M059J (cell line): ENCODE results near the gene TSHB. TPM values are rescaled to one million over a fixed set of nuclear protein-coding genes. Genes with fewer than 3 reads are reported as not detected.

Experiments
- DNase-seq: peaks from one replicate; pipeline ENCODE4 v3.0.0-alpha.2; 2012; ENCODE audit warnings: low read depth
- total RNA-seq: library from RNA; depleted of rRNA; stranded (reverse); fragments of >200 nt; shearing (Covaris generic); gene quantifications from 2 replicates; pipeline ENCODE4 v1.2.3, GENCODE V29; 2014

The TSHB gene
- total RNA-seq, 1 experiment from 2014 or later = not detected

GRCh38 chr1:115059316-115059715, 29.7 kb downstream of the TSHB start:
- DNase-seq = no peak

- DNase-seq = no peak
Measured at GRCh38 chr1:115060501-115060900, 30.9 kb downstream of the TSHB start.

DNA sequence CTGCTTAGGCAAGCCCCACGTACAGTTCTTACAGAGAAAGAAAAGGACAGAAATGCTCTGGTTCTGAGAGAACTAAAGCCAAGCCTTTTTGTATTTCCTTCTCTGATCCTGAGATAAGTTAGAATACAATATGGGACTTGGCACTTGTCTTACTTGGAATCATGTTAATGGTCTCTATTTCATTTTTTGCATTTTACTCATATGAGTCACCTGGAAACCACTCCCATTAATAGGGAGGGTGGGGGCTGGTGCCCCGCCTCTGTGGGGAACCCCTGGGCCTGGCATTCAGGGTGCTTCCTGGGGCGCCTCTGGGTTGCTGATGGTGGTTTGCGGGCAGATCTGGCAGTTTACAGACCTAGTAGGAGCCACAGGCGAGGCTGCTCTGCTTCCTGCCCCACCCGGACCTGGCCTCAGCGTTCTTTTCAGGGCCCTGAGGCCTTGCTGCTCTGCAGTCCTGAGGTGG, 32.9 kb downstream of the TSHB start:
- DNase-seq = peak; percentile 98

DNA sequence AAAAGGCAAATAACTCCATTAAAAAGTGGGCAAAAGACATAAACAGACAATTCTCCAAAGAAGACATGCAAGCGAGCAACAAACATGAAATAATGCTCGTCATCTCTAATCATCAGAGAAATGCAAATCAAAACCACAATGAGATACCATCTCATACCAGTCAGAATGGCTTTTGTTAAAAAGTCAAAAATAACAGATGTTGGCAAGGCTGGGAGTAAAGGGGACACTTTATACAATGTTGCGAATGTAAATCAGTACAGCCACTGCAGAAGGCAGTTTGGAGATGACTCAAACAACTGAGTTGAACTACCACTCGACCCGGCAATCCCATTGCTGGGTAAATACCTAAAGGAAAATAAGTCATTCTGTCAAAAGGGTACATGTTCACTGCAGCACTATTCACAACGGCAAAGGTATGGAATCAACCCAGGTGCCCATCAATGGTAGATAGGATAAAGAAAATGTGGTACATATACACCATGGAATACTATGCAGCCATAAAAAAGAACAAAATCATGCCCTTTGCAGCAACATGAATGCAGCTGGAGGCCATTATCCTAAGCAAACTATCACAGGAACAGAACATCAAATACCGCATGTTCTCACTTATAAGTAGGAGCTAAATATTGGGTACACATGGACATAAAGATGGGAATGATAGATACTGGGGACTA, 33.7 kb downstream of the TSHB start:
- DNase-seq = peak; percentile 93

DNA sequence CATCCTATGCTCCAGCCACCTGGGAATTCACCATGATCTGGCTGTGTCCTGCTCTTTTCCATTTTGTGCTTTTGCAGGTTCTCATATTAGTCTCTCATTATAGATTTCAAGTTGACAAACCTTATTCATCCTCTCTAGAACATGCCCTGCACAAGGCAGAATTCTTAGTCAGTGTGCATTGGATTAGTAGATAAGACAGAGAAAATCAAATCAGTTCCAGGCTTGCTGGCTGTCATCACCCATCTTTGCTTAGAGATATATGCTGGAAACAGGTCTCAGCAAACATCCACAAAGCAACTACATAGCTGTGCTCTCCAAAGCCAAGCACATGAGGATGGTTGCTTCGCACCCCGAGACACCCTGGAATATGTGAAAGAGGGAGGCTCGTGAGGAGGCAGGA, 34.8 kb downstream of the TSHB start:
- no peak for DNase-seq

- DNase-seq = peak; percentile 54
Measured at GRCh38 chr1:115065021-115065420, 35.4 kb downstream of the TSHB start.

DNA sequence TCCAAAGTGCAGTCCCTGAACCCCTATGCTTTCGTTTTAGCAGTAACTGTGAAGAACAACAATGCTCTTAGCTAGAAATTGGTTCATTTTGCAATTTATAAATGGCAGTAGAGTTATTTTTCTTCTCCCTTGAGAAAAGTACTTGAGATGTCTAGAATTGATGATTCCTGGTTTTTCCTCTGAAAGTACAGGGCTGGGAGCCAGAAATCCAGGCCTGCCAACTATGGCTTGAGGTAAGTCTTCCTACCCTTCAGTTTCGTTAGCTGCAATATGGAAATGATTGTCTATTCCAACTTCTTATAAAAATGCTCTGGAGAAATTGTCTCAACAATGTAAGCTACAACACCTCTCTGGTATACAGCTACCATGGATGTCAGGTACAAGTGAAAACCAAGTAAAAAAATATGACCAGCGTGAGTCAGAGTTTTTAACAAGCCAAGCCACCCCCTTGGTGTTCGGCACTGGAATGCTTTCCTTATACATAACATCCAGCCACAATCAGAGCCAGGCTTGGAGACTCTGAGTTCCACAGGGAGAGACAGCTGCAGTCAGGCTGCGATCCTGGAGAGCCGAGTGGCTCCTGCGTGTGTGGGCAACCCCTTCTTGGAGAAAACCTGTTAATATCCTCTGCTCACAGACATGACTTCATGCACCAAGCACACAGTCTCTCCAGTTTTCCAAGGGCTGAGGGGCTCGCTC, 37.7 kb downstream of the TSHB start:
- DNase-seq = peak; percentile 94

DNA sequence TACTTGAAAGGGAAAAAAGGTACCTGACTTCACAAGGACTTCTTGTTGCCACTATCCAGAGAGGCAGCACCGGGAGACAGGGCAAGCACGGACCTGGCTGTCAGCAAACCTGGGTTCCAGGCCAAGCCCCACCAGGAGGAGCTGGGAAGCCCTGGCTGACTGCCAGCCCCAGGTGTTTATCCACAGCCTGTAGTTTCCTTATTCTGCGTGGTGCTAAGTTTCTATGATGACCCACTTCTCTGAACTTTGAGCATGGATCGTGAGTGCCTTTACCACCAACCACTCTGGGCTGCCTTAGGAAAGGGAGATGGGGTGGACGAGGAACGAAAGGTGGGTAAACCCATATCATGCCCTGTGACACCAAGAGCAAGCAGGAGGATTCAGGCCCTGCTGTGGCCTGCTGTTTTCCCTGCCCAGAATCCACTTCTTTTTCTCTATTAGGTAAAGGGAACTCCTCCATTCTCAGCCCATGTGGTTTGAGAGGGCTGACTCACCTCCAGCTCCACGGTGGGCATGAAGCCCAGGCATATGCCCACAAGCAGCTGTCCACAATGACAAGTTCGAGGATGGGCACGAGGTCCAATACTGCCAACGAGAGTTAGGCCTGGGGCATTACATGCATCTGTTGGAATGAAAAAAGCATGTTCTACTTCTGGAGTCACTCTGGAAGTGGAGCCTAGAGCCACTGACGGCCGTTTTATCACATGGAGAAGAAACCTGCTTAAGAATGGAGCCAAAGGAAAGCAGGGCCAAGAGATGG, 39.4 kb downstream of the TSHB start:
- DNase-seq = peak; percentile 97

GRCh38 chr1:115069659-115070308, 40.2 kb downstream of the TSHB start:
- DNase-seq = peak; percentile 57

DNA sequence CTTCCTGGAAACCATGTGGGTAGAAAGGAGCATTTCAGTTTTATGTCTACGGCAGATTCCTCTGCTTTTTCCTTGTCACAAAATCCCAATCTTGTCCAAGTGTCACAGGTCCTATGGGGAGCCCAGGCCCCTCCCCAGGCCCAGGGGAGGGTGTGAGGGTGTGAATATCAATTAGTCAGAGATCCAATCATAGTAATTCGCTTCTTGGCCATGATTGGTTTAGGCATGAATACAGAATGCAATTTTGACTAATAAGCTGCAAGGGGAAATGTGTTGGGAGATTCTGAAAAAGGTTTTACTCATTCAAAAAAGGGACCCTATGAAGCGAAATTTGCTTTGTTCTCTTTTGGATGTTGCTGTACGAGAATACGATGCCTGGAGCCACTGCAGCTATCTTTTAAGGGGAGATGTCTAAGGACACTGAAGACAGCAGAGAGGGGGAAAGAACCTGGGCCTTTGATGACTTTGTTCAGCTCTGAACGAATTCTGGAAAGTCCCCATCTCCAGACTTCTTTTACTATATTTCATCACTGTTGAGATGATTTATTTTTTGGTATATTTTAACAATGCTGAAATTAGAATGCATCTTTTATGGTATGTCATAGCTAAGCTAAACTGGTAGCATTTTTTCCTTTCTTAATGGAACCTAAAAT, 41.5 kb downstream of the TSHB start:
- DNase-seq = no peak

DNA sequence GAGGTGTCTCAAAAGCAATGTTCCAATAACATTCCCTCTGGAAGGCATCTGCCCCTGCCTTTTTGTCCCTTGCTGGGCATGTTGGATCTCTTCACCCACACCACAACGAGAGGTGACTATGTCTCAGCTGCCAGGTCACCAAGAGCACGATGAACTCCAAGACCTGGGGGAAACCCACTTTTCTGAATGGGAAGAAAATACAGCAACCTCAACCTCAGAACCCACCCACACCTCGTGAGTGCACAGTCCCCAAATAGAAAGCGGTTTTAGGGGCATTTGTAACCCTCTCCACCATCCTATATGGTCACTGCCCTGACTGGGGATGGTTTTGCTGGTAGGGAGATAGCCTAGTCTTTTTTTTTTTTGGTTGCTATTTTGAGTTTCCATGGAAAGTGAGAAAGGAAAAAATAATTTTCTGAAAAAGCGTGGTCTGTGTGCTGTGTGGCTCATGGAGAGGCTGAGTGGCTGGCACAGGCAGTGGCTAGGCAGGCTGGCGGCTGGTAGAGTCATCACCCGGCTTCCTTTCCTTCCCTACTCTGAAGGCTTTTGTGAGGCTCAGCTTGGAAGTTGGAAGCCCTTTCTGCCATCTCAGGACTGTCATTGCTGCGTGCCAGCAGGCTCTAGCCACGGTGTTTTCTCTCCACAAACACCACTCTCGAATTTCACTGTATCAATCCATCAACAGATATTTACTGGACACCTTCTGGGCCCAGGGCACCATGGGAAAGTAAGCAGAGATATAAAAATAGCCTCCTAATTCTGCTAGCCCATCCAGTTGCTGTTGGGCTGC, 43.9 kb downstream of the TSHB start:
- no peak for DNase-seq

DNA sequence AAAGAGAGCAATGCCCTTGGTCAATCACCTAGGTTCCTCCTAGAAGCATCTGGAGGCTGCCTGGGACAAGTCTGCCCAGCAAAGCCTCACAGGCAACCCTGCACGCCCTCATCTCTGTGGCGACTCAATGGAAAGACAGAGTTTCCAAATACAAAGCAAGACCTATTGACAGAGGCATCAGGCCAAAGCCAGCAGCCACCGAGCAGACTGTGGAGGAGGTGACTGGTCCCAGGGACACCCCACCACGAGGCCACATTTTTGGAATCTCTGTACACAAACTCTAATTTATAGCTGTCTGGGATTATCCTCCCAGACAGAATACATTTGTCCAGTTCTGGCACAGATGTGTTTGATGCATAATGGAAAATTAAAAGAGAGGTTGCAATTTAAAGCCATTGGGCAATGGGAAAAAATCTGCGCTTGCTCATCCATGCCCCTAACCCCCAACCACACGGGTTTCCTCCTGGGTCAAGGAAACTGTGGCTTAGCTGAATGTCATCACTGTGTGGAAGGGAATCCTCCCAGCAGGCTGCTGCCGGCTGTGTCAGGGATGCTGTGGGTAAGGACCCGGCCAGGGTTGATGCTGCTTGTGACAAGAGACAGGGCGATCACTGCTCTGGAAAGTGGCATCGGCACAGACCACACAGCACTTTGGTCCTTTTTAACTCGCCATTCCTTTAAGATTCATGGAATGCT, 45.4 kb downstream of the TSHB start:
- DNase-seq = no peak

- DNase-seq = no peak
Measured at GRCh38 chr1:115076384-115076915, 46.8 kb downstream of the TSHB start.

DNA sequence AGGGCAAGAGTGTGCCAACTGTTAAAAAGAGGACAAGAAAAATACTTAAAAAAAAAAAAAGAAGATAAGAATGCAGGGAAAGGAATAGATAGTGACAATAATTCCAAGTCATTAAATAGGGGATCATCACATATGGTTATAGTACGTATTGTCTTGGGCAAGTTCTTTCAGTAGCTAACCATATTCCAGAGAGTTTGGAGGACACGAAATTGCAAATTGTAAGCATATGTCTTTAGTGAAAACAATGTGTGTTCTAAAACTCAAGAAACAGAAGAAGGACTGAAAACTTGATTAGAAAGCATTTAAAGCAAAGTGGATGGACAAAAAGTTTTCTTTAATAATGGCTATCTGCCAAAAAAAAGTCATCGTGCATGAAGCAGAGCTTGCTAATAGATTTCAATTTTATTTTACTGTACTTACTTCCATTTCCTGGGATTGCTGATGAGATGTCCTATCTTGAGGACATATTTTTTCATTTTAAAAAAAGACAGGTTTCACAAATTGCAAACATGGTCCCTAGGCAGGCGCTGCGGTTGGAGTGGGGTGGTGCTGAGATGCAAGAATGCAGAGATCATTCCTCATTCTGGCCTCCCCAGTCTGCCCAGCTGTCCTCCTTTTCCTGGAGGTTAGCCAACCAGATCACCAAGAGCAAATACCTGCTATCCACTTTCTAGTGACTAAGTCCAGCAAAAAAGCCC, 47.8 kb downstream of the TSHB start:
- no peak for DNase-seq

DNA sequence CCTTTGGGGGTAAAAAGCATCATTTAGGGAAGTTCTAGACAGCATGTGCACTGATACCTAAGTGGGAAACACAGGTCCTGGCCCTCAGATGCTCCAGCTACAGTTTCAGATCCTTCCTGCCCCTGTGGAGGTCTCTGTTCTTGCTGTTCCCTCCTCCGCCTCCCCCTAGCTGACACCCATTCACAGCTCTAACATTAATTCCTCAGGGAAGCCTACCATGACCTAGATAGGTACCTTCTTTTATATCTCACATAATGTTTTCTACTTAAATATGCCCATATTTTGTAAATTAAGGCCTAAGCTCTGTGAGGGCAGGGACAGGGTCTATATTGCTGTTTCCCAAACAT, 48.3 kb downstream of the TSHB start:
- DNase-seq = no peak

DNA sequence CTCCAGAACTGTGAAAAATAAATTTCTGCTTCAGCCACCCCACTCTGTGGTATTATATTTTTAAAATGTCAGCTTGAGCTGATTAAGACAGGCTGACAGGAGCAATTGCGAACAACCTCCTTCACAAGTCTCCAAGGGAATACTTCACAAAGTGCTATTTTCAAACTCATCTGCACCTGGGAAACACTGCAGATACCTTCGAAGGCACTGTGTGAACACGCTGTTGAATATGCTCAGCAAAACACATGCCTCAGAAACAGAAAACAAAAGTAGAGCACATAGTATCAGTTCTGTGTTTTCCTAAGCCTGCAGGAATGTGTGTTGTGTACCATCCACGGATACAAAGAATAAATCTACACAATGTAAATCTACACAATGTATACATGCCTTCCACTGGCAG, 49.1 kb downstream of the TSHB start:
- DNase-seq = no peak

DNA sequence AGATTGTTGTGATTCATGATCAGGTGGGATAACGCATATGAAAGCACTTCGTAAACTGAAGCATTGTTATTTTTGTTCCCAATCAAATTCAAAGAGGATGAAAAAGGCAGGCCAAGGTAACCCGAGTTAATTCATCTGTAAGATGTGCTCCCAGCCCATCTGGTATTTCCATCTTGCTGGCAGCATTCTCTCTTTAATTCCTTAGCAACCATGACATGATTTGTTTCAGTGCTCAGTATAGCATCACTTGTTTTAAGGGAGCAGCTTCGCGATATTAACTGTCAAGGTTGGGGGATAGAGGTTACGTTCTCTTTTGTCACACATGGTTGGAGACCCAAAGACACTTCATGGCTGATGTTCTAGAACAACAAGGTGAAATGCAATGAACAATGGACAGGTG, 53.3 kb downstream of the TSHB start:
- no peak for DNase-seq
